NCI-H2196 (cell line): ENCODE measurements around the gene CFAP61.
A peak's percentile ranks its signal among the peaks of the same experiment; 100 is the strongest.

ENCODE experiments used
- DNase-seq: peaks from one replicate; lab custom pipeline; 2025; ENCODE audit not compliant: unreplicated experiment; lab: John Stamatoyannopoulos, UW

CFAP61 gene

GRCh38 chr20:20027284-20027683 is 25.0 kb upstream of the CFAP61 start:
- no peak for DNase-seq

- DNase-seq: no peak
These were observed 20.5 kb upstream of the CFAP61 start for GRCh38 chr20:20031790-20032189.

- no peak for DNase-seq
These were observed 17.8 kb upstream of the CFAP61 start for GRCh38 chr20:20034486-20034885.

GRCh38 chr20:20036756-20037155 is 15.6 kb upstream of the CFAP61 start:
- DNase-seq: no peak

- DNase-seq: no peak
These were observed 14.4 kb upstream of the CFAP61 start for GRCh38 chr20:20037960-20038359.

- no peak for DNase-seq
These were observed 13.7 kb upstream of the CFAP61 start for GRCh38 chr20:20038586-20038985.

- no peak for DNase-seq
These were observed 12.5 kb upstream of the CFAP61 start for GRCh38 chr20:20039752-20040387.

- no peak for DNase-seq
These were observed 612 bp upstream of the CFAP61 start for GRCh38 chr20:20051767-20052073.

- DNase-seq: no peak
These were observed 8.1 kb downstream of the CFAP61 start for GRCh38 chr20:20060234-20060998.

GRCh38 chr20:20063941-20064702 is 11.8 kb downstream of the CFAP61 start:
- DNase-seq: no peak

- no peak for DNase-seq
These were observed 13.0 kb downstream of the CFAP61 start for GRCh38 chr20:20065361-20065760.

GRCh38 chr20:20070871-20071726 is 18.8 kb downstream of the CFAP61 start:
- no peak for DNase-seq

GRCh38 chr20:20073801-20074371 is 21.6 kb downstream of the CFAP61 start:
- peak; percentile 20 for DNase-seq

- DNase-seq: no peak
These were observed 22.7 kb downstream of the CFAP61 start for GRCh38 chr20:20075032-20075431.

- no peak for DNase-seq
These were observed 24.1 kb downstream of the CFAP61 start for GRCh38 chr20:20076297-20077065.

- no peak for DNase-seq
These were observed 25.7 kb downstream of the CFAP61 start for GRCh38 chr20:20078041-20078440.

- DNase-seq: peak; percentile 37
These were observed 26.9 kb downstream of the CFAP61 start for GRCh38 chr20:20079102-20079784.

- peak; percentile 68 for DNase-seq
These were observed 31.5 kb downstream of the CFAP61 start for GRCh38 chr20:20083807-20084206.

- no peak for DNase-seq
These were observed 32.0 kb downstream of the CFAP61 start for GRCh38 chr20:20084296-20084752.
